OCI-LY1 (cell line): Measurements from ENCODE around the gene CKMT2.

Experiments
- H2AFZ ChIP-seq: fragments of 200-600 bp; sonication (generic), shearing (Covaris generic); 2 replicates; pipeline ENCODE4 v1.6.0; 2014; ENCODE audit warnings: antibody characterized with exemption, mild to moderate bottlenecking, low read length
- H3F3A ChIP-seq: fragments of 200-600 bp; sonication (generic), shearing (Covaris generic); 2 replicates; pipeline ENCODE4 v1.6.0; 2014; ENCODE audit warnings: mild to moderate bottlenecking, antibody characterized with exemption, low read length, moderate library complexity; ENCODE audit not compliant: insufficient read depth
- H3K27ac ChIP-seq: fragments of 200-600 bp; sonication (generic); 2 replicates; pipeline ENCODE4 v1.5.1; 2014; ENCODE audit warnings: low read length, mixed run types, mild to moderate bottlenecking, low read depth; ENCODE audit not compliant: poor library complexity, severe bottlenecking
- H3K27me3 ChIP-seq: fragments of 200-600 bp; sonication (generic); 2 replicates; pipeline ENCODE4 v1.6.0; 2014; ENCODE audit warnings: antibody characterized with exemption, mild to moderate bottlenecking, low read length, moderate library complexity; ENCODE audit not compliant: insufficient read depth
- H3K36me3 ChIP-seq: fragments of 200-600 bp; sonication (generic); 2 replicates; pipeline ENCODE4 v1.6.1; 2014; ENCODE audit warnings: mild to moderate bottlenecking, antibody characterized with exemption, low read length, moderate library complexity, mixed read lengths; ENCODE audit not compliant: insufficient read depth
- H3K4me1 ChIP-seq: fragments of 200-600 bp; sonication (generic); 2 replicates; pipeline ENCODE4 v1.5.1; 2014; ENCODE audit warnings: mild to moderate bottlenecking, low read length, moderate library complexity; ENCODE audit not compliant: insufficient read depth, severe bottlenecking
- H3K4me2 ChIP-seq: fragments of 200-600 bp; sonication (generic), shearing (Covaris generic); 2 replicates; pipeline ENCODE4 v1.6.1; 2014; ENCODE audit warnings: low read length
- H3K4me3 ChIP-seq: fragments of 200-600 bp; sonication (generic); 2 replicates; pipeline ENCODE4 v1.5.1; 2014; ENCODE audit warnings: low read length, low read depth, mild to moderate bottlenecking, mixed read lengths; ENCODE audit not compliant: poor library complexity, severe bottlenecking
- H3K79me2 ChIP-seq: fragments of 200-600 bp; shearing (Covaris generic); 2 replicates; pipeline ENCODE4 v1.6.1; 2016; ENCODE audit warnings: mixed run types, low read length, mixed read lengths; ENCODE audit not compliant: insufficient read depth
- H3K9ac ChIP-seq: fragments of 200-600 bp; sonication (generic), shearing (Covaris generic); 2 replicates; pipeline ENCODE4 v1.6.1; 2014; ENCODE audit warnings: mild to moderate bottlenecking, low read length, mixed read lengths
- H3K9me2 ChIP-seq: fragments of 200-600 bp; sonication (generic), shearing (Covaris generic); 2 replicates; pipeline ENCODE4 v1.6.1; 2014; ENCODE audit warnings: low read depth, mild to moderate bottlenecking, low read length, mixed read lengths
- H3K9me3 ChIP-seq: fragments of 200-600 bp; shearing (Covaris generic); 2 replicates; pipeline ENCODE4 v1.6.1; 2014; ENCODE audit warnings: low read length, mixed read lengths
- H4K20me1 ChIP-seq: fragments of 200-600 bp; sonication (generic), shearing (Covaris generic); 2 replicates; pipeline ENCODE4 v1.6.0; 2016; ENCODE audit warnings: mild to moderate bottlenecking, low read length; ENCODE audit not compliant: insufficient read depth
- EZH2 ChIP-seq: fragments of 200-600 bp; sonication (generic), shearing (Covaris generic); IDR thresholded peaks from 2 replicates; pipeline ENCODE4 v1.8.0; 2017; ENCODE audit warnings: borderline replicate concordance, mixed run types, mild to moderate bottlenecking, antibody characterized with exemption, low read length, moderate library complexity, mixed read lengths
- TF ChIP-seq, protein P1 (sequence below): fragments of 200-600 bp; sonication (generic), shearing (Covaris generic); IDR thresholded peaks from 2 replicates; pipeline ENCODE4 v1.5.1; 2017; ENCODE audit warnings: mild to moderate bottlenecking, antibody characterized with exemption, low read length, moderate library complexity, mixed read lengths

CKMT2 gene

DNA sequence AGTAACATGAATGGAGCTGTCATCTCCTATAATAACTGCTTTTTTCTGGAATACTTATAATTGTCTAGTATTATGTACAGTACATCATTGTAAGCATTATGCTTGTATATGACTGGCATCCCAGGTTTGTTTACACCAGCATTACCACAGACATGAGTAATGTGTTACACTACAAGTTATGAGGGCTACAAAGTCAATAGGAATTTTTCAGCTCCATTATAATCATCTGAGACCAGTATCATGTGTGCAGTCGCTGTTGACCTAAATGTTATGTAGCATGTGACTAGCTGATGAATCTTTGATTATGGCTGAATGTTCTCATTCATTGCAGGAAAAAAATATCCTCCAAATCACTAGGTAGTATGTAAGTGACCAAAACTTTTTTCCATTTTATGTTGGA lies 70.4 kb downstream of the CKMT2 start:
- H4K20me1 ChIP-seq: no peaks in the 10 kb centered on the region
- peaks cover 13% of the 10 kb centered on the region; the same call in 1 of the 2 replicates for H3K36me3 ChIP-seq
- no peak overlapping the region for H3K27ac ChIP-seq
- H2AFZ ChIP-seq: no peak overlapping the region
- H3K4me3 ChIP-seq: no peak overlapping the region
- no peaks in the 10 kb centered on the region for H3K9me2 ChIP-seq
- no peak overlapping the region for H3K9ac ChIP-seq
- H3K4me1 ChIP-seq: peaks cover 30% of the 10 kb centered on the region
- H3F3A ChIP-seq: no peaks in the 10 kb centered on the region
- TF ChIP-seq, protein P1, sequence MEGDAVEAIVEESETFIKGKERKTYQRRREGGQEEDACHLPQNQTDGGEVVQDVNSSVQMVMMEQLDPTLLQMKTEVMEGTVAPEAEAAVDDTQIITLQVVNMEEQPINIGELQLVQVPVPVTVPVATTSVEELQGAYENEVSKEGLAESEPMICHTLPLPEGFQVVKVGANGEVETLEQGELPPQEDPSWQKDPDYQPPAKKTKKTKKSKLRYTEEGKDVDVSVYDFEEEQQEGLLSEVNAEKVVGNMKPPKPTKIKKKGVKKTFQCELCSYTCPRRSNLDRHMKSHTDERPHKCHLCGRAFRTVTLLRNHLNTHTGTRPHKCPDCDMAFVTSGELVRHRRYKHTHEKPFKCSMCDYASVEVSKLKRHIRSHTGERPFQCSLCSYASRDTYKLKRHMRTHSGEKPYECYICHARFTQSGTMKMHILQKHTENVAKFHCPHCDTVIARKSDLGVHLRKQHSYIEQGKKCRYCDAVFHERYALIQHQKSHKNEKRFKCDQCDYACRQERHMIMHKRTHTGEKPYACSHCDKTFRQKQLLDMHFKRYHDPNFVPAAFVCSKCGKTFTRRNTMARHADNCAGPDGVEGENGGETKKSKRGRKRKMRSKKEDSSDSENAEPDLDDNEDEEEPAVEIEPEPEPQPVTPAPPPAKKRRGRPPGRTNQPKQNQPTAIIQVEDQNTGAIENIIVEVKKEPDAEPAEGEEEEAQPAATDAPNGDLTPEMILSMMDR: no peak
- no peaks in the 10 kb centered on the region for H3K27me3 ChIP-seq
- no peaks in the 10 kb centered on the region; the same call in 1 of the 2 replicates for H3K79me2 ChIP-seq
- H3K4me2 ChIP-seq: no peak overlapping the region
- no peaks in the 10 kb centered on the region for H3K9me3 ChIP-seq

DNA sequence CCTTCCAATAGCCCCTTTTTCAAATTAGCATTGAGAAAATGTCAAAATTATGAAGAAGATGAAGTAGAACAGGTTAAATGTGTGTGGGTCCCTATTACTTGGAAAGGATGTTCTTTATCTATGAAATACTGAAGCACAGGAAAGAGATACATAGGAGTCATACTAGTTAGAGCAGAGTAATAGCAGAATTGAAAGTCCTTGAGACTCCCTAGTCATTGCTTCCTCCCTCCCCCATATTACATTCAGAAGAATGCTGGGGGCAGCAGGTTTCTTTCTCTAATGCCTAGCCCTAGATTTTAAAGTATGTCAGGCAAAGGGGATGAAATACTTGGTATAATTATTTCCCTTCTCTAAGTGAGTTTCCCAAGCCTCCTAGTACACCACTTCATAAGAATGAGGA lies 72.7 kb downstream of the CKMT2 start:
- Histone ChIP-seq H3K9me2 (no peaks in the 10 kb centered on the region), H3K36me3 (peaks cover 25% of the 10 kb centered on the region; the same call in 1 of the 2 replicates), H3K27ac (no peak overlapping the region), H4K20me1 (no peaks in the 10 kb centered on the region), H3K4me2 (no peak overlapping the region), H3K9me3 (no peaks in the 10 kb centered on the region), H2AFZ (no peak overlapping the region), H3K4me3 (no peak overlapping the region), H3K4me1 (peaks cover 8% of the 10 kb centered on the region), H3K27me3 (no peaks in the 10 kb centered on the region), H3K79me2 (no peaks in the 10 kb centered on the region; the same call in 1 of the 2 replicates), H3K9ac (no peak overlapping the region), H3F3A (no peaks in the 10 kb centered on the region)
- TF ChIP-seq, protein P1: no peak
- no peak for TF ChIP-seq EZH2

DNA sequence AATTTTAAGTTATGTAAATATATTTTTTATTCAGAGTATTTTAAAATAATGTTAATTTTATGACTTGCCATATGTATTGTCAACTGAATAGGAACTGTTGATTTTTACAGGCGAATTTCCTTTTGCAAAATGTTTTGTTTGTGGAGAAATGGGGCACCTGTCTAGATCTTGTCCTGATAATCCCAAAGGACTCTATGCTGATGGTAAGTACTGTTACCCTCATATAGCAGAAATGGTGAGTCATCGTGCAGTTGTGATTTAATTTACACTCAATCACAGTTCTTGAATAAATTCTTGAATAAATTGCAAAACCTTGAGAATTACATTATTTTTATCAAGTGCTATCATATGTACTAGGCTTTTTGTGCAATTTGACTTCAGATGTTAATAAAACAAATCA lies 75.7 kb downstream of the CKMT2 start:
- Histone ChIP-seq H3K27ac (no peak overlapping the region), H3K4me2 (no peak overlapping the region), H2AFZ (no peak overlapping the region), H3K9me2 (no peaks in the 10 kb centered on the region), H3K9ac (no peak overlapping the region), H3K4me1 (no peaks in the 10 kb centered on the region), H3F3A (no peaks in the 10 kb centered on the region), H3K36me3 (peaks cover 53% of the 10 kb centered on the region), H3K27me3 (no peaks in the 10 kb centered on the region), H4K20me1 (no peaks in the 10 kb centered on the region), H3K79me2 (no peaks in the 10 kb centered on the region), H3K4me3 (no peak overlapping the region), H3K9me3 (no peaks in the 10 kb centered on the region)
- TF ChIP-seq, protein P1: no peak
- no peak for TF ChIP-seq EZH2
